ENCODE measurements around the gene PYROXD2. TPM values are rescaled to one million over a fixed set of nuclear protein-coding genes. Genes with fewer than 3 reads are reported as not detected.

PYROXD2 gene
- total RNA-seq, 1 donor from 2014 or later: 5.8 TPM

GRCh38 chr10:98429320-98430072 lies 14.5 kb upstream of the PYROXD2 start:
- TF ChIP-seq CTCF (conservative IDR thresholded peaks at IDR 0.05; ENCODE audit: low read depth, low read length): no peak
- H3K4me3 ChIP-seq (ENCODE audit: low read depth, low read length): no peak overlapping the region
- no peak for DNase-seq (ENCODE audit: low read depth)

- H3K4me3 ChIP-seq (ENCODE audit: low read depth, low read length): no peak overlapping the region
- TF ChIP-seq CTCF (conservative IDR thresholded peaks at IDR 0.05; ENCODE audit: low read depth, low read length): no peak
- no peak for DNase-seq (ENCODE audit: low read depth)
Measured at GRCh38 chr10:98427011-98427515, 12.1 kb upstream of the PYROXD2 start.

- no peak overlapping the region for H3K4me3 ChIP-seq (ENCODE audit: low read depth, low read length)
- DNase-seq (ENCODE audit: low read depth): no peak
- peak; percentile 93 for TF ChIP-seq CTCF (conservative IDR thresholded peaks at IDR 0.05; ENCODE audit: low read depth, low read length)
Measured at GRCh38 chr10:98425511-98426352, 10.8 kb upstream of the PYROXD2 start.

GRCh38 chr10:98424295-98425254 lies 9.6 kb upstream of the PYROXD2 start:
- H3K4me3 ChIP-seq (ENCODE audit: low read depth, low read length): no peak overlapping the region
- DNase-seq (ENCODE audit: low read depth): no peak
- no peak for TF ChIP-seq CTCF (conservative IDR thresholded peaks at IDR 0.05; ENCODE audit: low read depth, low read length)

- H3K4me3 ChIP-seq (ENCODE audit: low read depth, low read length): no peak overlapping the region
- DNase-seq (ENCODE audit: low read depth): no peak
- no peak for TF ChIP-seq CTCF (conservative IDR thresholded peaks at IDR 0.05; ENCODE audit: low read depth, low read length)
Measured at GRCh38 chr10:98423691-98424120, 8.7 kb upstream of the PYROXD2 start.

GRCh38 chr10:98422182-98422581 lies 7.2 kb upstream of the PYROXD2 start:
- no peak for DNase-seq (ENCODE audit: low read depth)
- TF ChIP-seq CTCF (conservative IDR thresholded peaks at IDR 0.05; ENCODE audit: low read depth, low read length): no peak
- H3K4me3 ChIP-seq (ENCODE audit: low read depth, low read length): no peak overlapping the region
